OCI-M2 (cell line): ENCODE data around the gene CCDC33.

Experiments used
- DNase-seq: peaks from one replicate; lab custom pipeline; 2025; ENCODE audit not compliant: unreplicated experiment; lab: John Stamatoyannopoulos, UW

CCDC33 gene

DNA sequence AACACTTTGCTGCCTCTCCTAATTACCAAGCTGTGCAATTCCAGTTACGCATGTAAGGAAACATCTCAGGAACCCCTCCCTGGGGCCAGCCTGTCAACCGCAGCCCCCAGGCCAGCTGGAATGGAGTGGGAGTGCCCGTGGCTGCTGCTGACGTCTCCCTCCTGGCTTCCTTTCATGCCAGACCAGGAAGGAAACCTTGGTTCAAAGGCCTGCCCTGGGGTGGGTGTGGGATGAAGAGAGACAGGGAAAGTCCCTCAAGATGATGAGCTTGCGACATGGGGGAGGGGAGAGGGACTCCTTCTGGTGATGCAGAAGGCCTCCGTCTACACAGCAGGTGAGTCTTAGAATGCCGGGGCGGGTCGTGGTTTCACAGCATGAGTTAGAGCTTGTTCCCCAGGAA is 142.7 kb downstream of the CCDC33 start:
- no peak for DNase-seq

DNA sequence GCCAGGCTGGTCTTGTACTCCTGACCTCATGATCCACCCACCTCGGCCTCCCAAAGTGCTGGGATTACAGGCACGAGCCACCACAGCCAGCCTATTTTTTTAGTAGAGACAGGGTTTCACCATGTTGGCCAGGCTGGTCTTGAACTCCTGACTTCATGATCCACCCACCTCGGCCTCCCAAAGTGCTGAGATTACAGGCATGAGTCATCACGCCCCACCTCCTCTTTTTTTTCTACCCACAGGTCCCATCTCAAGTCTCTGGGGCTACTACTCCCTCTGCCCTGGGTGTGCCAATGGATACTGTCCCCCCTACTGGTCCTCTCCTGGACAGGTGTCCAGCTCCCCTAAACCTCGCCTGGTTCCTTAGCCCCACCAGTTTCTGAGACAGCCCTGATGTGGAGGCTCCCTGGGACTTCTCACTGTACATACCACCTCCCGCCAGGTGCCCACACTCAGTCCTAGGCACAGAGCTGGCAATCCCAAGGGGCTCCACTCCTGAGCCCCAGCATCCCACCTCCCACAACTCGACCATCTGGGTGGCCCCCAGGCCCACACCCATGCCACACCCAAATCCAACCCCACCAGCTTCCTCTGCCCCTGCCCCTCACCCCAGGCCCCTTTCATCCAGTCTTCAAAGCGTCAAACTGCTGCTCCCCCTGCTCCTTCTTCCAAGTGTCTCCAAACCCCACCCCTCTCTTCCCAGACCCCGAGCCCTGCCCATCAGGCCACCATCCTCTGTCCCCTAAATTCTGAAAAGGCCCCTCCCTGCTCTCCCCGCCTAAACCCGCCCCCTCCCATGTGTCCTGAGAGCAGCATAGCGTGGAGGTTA is 144.4 kb downstream of the CCDC33 start:
- DNase-seq = no peak

DNA sequence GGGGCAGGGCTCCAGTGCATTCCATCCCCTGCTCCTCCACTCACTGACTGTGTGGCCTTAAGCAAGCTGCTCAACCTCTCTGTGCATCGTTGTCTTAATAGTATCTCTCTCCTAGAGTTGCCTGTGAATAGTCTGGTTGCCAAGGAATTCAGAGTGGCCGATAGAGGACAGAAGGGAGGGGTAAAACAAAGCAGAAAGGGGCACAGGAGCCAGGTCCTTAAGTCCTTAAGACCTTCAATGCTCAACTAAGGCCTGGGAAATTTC is 145.0 kb downstream of the CCDC33 start:
- DNase-seq = no peak

GRCh38 chr15:74381481-74381880 is 145.4 kb downstream of the CCDC33 start:
- DNase-seq = no peak

- peak; percentile 41 for DNase-seq
Measured at GRCh38 chr15:74382004-74382816, 146.1 kb downstream of the CCDC33 start.

DNA sequence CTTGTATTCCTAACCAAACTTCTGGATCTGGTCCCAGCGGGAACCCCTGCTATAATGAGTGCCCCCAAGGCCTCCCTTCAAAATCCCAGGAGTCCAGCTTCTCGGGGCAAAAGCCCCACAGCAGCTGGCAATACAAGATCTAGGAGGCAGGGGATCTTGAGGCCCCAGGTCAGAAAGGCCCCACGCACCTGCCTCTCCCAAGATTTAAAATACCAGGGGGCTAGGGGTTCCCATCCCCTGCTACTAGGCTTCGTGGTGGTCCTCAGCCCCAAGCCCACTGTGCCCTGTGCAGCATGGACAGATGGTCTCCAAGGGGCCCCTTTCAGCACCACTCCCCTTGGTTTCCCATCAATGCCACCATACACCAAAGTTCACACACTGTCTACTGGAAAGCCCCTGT is 147.2 kb downstream of the CCDC33 start:
- no peak for DNase-seq

DNA sequence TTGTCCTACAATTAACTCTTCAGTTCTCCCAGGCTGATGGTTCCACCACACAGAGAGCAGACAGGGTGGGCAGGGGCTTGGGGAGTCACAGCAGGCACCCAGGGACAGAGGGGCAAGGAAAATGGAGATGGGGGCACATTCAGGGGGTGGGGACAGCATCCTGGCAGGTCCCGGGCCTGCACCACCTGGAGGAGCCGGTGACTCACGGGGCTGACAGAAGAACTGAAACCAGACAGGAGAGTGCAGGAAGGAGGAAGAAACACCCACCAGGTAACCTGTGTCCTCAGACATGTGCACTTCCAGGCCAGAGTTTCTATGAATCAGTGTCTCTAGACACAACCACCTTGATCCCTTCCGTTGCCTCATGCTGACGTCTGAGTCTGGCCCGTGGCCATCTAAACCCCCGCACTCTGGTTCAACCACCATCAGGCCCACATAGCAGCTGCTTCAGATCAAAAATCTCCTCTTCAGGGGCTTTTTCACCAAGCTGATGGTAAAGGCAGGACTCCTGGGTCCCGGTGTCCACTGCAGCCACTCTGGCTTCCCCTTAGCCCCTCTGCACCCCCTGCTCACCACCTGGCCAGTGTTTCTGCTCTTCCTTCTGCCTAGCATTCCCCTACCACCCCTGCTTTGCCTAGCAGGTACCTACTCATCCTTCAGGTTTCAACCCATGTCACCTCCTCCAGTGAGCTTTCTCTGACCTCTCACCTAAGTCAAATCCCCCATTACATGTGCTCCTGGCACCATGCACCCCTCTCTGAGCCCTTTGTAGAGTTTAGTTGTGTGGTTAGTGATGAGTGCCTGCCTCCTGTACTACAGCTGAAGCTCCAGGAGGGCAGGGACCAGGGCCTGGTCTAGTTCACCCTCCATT is 147.8 kb downstream of the CCDC33 start:
- no peak for DNase-seq

- no peak for DNase-seq
Measured at GRCh38 chr15:74384566-74384880, 148.4 kb downstream of the CCDC33 start.

- DNase-seq = no peak
Measured at GRCh38 chr15:74384881-74385643, 148.9 kb downstream of the CCDC33 start.

GRCh38 chr15:74385733-74386132 is 149.6 kb downstream of the CCDC33 start:
- no peak for DNase-seq
